Astrocyte (in vitro differentiated cells and primary cell): ENCODE results near the gene CPXM2.

ENCODE experiments used
- EZH2 ChIP-seq: IDR thresholded peaks from 2 replicates; pipeline ENCODE4 v1.6.1; 2012; ENCODE audit warnings: mild to moderate bottlenecking, low read length, inconsistent platforms; ENCODE audit not compliant: insufficient read depth
- TF ChIP-seq, protein P1 (sequence below): IDR thresholded peaks from 2 replicates; pipeline ENCODE4 v1.5.1; 2011; ENCODE audit warnings: low read depth, mild to moderate bottlenecking, inconsistent platforms, low read length, moderate library complexity; ENCODE audit not compliant: insufficient read depth

DNA sequence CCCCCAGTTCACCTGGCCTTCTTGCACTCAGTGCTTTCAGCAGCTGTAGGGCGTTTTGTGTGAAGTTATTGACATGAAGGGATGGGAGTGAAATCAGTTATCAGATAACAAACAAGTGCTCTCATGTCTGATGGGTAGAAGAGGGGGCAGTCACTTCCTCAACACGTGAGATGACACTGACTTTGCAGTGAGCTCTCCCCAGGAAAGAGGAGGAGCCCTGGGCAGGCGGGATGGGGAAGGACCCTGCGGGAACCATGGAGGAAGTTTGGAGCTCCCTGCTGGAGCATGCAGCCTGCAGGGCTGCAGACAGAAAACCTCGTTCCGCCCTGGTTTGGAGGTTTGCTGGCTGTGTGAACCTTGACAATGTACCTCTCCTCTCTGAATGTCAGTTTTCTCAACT is 186.8 kb downstream of the CPXM2 start:
- TF ChIP-seq, protein P1, sequence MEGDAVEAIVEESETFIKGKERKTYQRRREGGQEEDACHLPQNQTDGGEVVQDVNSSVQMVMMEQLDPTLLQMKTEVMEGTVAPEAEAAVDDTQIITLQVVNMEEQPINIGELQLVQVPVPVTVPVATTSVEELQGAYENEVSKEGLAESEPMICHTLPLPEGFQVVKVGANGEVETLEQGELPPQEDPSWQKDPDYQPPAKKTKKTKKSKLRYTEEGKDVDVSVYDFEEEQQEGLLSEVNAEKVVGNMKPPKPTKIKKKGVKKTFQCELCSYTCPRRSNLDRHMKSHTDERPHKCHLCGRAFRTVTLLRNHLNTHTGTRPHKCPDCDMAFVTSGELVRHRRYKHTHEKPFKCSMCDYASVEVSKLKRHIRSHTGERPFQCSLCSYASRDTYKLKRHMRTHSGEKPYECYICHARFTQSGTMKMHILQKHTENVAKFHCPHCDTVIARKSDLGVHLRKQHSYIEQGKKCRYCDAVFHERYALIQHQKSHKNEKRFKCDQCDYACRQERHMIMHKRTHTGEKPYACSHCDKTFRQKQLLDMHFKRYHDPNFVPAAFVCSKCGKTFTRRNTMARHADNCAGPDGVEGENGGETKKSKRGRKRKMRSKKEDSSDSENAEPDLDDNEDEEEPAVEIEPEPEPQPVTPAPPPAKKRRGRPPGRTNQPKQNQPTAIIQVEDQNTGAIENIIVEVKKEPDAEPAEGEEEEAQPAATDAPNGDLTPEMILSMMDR = no peak
- no peak for TF ChIP-seq EZH2
